Mesothelial cell of epicardium (in vitro differentiated cells): Measurements from ENCODE around the gene SUPV3L1. TPM values are rescaled to one million over a fixed set of nuclear protein-coding genes. Genes with fewer than 3 reads are reported as not detected.

Source experiments
- DNase-seq, 2 experiments: peaks; one replicate each; pipeline ENCODE4 v3.0.0; 2021; ENCODE audit warnings: low spot score in 2 of 2; ENCODE audit not compliant: unreplicated experiment in 2 of 2
- H3K27ac Mint-ChIP-seq: 2 replicates; pipeline ENCODE4 v1.8.0; 2021; ENCODE audit warnings: mixed read lengths
- H3K27me3 Mint-ChIP-seq: 2 replicates; pipeline ENCODE4 v1.8.0; 2021; ENCODE audit warnings: low read depth, mixed read lengths
- H3K36me3 Mint-ChIP-seq: 2 replicates; pipeline ENCODE4 v1.8.0; 2021; ENCODE audit warnings: mixed read lengths
- H3K4me1 Mint-ChIP-seq: 2 replicates; pipeline ENCODE4 v1.8.0; 2021; ENCODE audit warnings: mixed read lengths
- H3K4me3 Mint-ChIP-seq: 2 replicates; pipeline ENCODE4 v1.8.0; 2021; ENCODE audit warnings: mild to moderate bottlenecking, moderate library complexity, mixed read lengths
- H3K9me3 Mint-ChIP-seq: 2 replicates; pipeline ENCODE4 v1.8.0; 2021; ENCODE audit warnings: mixed read lengths
- total RNA-seq: library from RNA; stranded (reverse); gene quantifications from 3 replicates; pipeline ENCODE4 v1.2.1, GENCODE V29; 2021
- TF ChIP-seq, protein P1 (sequence below): fragments of 200-600 bp; sonication (generic); IDR thresholded peaks from one replicate; pipeline ENCODE4 v1.5.0; 2021; ENCODE audit warnings: antibody characterized with exemption; ENCODE audit not compliant: unreplicated experiment

SUPV3L1 gene
- total RNA-seq, 1 donor from 2014 or later, result 38.0 TPM

DNA sequence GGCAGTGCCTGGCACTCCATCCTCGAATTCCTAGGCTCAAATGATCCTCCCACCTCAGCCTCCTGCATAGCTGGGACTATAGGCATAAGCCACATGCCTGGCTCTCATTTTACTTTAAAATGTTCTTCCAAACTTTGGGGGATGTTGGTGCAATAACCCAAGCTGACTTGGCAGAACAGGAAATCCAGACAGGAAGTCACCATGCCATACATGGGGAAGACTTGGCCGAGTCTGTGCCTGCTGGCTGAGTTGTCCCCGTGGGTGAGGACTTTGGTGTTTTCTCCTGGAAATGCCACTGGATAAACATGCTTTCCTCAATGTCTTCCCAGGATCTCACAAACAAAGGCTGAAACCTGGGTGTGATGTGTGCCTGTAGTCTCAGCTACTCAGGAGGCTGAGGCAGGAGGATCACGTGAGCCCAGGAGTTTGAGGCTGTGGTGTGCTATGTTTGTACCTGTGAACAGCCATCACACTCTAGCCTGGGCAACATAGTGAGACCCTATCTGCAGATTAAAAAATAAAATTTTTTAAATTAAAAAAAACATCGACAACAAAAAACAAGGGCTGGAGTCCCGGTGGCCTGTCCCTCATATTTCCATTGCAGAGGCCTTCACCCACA is 59.9 kb downstream of the SUPV3L1 start:
- TF ChIP-seq, protein P1, sequence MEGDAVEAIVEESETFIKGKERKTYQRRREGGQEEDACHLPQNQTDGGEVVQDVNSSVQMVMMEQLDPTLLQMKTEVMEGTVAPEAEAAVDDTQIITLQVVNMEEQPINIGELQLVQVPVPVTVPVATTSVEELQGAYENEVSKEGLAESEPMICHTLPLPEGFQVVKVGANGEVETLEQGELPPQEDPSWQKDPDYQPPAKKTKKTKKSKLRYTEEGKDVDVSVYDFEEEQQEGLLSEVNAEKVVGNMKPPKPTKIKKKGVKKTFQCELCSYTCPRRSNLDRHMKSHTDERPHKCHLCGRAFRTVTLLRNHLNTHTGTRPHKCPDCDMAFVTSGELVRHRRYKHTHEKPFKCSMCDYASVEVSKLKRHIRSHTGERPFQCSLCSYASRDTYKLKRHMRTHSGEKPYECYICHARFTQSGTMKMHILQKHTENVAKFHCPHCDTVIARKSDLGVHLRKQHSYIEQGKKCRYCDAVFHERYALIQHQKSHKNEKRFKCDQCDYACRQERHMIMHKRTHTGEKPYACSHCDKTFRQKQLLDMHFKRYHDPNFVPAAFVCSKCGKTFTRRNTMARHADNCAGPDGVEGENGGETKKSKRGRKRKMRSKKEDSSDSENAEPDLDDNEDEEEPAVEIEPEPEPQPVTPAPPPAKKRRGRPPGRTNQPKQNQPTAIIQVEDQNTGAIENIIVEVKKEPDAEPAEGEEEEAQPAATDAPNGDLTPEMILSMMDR, result no peak
- no peak overlapping the region for H3K4me3 Mint-ChIP-seq
- H3K9me3 Mint-ChIP-seq, result no peaks in the 10 kb centered on the region
- H3K36me3 Mint-ChIP-seq, result no peaks in the 10 kb centered on the region
- H3K27ac Mint-ChIP-seq, result no peak overlapping the region
- H3K4me1 Mint-ChIP-seq, result peaks cover 2% of the 10 kb centered on the region
- H3K27me3 Mint-ChIP-seq, result no peaks in the 10 kb centered on the region
- DNase-seq, result no peak

DNA sequence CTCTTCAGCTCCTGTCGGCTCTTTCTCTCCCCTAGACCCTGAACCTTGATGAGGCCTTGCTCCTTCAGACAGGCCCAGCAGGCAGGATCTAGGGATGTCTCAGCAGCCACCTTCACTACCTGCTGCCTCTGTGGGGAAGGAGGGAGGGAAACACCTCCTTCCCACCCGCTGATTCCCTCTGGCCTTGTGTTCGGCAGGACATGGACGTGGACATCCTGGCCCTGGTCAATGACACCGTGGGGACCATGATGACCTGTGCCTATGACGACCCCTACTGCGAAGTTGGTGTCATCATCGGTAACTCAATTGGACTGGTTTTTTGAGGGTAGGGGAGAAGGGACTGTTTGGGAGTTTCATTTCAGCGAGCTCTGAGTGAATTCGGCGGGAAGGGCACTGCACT is 60.4 kb downstream of the SUPV3L1 start:
- no peak overlapping the region for H3K4me3 Mint-ChIP-seq
- peaks cover 2% of the 10 kb centered on the region for H3K4me1 Mint-ChIP-seq
- no peaks in the 10 kb centered on the region for H3K36me3 Mint-ChIP-seq
- TF ChIP-seq, protein P1, result no peak
- H3K9me3 Mint-ChIP-seq, result no peaks in the 10 kb centered on the region
- H3K27me3 Mint-ChIP-seq, result no peaks in the 10 kb centered on the region
- no peak overlapping the region for H3K27ac Mint-ChIP-seq
- no peak for DNase-seq

DNA sequence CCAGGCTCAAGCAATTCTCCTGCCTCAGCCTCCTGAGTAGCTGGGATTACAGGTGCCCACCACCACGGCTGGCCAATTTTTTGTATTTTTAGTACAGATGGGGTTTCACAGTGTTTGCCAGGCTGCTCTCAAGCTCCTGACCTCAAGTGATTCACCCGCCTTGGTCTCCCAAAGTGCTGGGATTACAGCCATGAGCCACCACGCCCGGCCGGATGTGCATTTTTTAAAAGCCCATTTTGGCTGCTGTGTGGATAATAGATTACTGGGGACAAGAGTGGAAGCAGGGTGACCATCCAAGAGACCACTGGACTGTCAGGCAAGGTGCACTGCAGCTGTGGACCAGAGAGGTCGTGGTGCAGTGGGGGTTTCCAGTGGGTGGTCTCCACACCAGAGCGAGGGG is 61.5 kb downstream of the SUPV3L1 start:
- no peaks in the 10 kb centered on the region for H3K36me3 Mint-ChIP-seq
- no peak overlapping the region for H3K27ac Mint-ChIP-seq
- TF ChIP-seq, protein P1, result no peak
- DNase-seq, result no peak
- H3K27me3 Mint-ChIP-seq, result no peaks in the 10 kb centered on the region
- H3K4me3 Mint-ChIP-seq, result no peak overlapping the region
- H3K4me1 Mint-ChIP-seq, result peaks cover 2% of the 10 kb centered on the region
- H3K9me3 Mint-ChIP-seq, result no peaks in the 10 kb centered on the region

DNA sequence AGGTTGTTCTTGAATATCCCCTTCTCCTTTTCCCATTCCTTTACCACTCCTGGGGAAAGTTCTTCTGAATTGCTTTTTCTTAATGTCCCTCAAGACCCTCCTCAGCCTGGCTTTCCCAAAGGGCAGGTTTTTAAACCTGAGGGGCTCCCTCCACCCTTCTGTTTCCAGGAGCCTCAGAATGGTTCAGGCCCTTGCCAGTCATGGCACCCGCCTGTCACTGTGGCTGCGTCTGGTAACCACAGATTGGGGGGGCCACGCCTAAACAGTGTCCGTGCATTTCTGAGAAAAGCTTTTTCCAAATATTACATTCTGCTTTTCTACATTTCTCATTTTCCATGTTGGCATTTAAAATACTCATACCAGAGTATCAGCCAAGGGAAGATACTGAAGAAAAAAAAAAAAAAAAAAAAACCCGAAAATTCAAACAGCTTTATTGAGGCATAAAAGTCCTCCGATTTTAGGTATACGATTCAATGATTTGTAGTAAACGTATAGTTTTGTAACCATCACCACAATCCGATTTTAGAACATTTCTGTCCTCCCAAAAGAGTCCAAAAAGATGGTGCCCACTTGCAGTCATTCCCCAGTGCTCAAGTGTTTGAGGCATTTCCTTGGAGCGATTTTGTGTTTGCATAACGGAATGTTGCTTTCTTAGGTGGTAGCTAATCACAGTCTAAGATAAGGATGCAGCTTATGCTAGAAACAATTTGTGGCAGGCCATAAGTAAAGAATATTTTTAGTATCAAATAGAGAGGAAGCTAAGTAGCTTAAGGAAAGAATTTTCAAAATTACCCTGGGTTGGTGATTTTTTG is 62.2 kb downstream of the SUPV3L1 start:
- H3K9me3 Mint-ChIP-seq, result no peaks in the 10 kb centered on the region
- TF ChIP-seq, protein P1, result no peak
- H3K4me1 Mint-ChIP-seq, result peaks cover 2% of the 10 kb centered on the region
- H3K4me3 Mint-ChIP-seq, result no peak overlapping the region
- H3K27me3 Mint-ChIP-seq, result no peaks in the 10 kb centered on the region
- H3K36me3 Mint-ChIP-seq, result no peaks in the 10 kb centered on the region
- H3K27ac Mint-ChIP-seq, result no peak overlapping the region
- DNase-seq, result no peak

DNA sequence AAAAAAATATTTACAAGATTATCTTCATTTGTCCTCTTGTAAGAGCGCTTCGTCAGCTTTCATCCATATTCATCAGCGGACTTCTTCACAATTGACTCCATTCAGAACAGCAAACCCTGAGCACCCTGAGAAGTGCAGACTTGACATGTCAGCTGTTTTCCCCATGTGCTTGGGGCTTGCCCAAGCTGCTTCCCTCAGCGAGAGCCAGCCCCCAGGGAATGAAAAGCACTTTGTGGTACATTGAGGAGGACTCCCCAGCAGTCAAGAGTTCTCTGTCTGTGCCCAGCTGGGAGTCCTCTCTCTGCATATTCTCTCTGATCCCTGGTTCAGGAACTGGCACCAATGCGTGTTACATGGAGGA is 62.8 kb downstream of the SUPV3L1 start:
- Mint-ChIP-seq H3K4me3 (no peak overlapping the region), H3K27me3 (no peaks in the 10 kb centered on the region), H3K36me3 (no peaks in the 10 kb centered on the region), H3K27ac (no peak overlapping the region), H3K9me3 (no peaks in the 10 kb centered on the region), H3K4me1 (peaks cover 2% of the 10 kb centered on the region)
- TF ChIP-seq, protein P1, result no peak
- no peak for DNase-seq
